Stimulated activated CD8-positive, alpha-beta memory T cell treated with anti-CD3 and anti-CD28 coated beads, Interleukin-4, amount 100 ng/mL, for 1 hour (primary cell): ENCODE data around the gene SESN2.

Experiments
- DNase-seq, 2 donors: peaks; one replicate each; pipeline ENCODE4 v3.0.0-alpha.2; 2020; ENCODE audit warnings: low read depth in 2 of 2, low spot score in 1 of 2

SESN2 gene

GRCh38 chr1:28259252-28259933 lies at the start of gene SESN2:
Gene SESN2, plus strand, starts transcription at chr1:28259518. Its CDS starts 330 bp downstream, at chr1:28259848.
- DNase-seq: peak; percentile 93 to 98

GRCh38 chr1:28209700-28210099 lies 49.6 kb upstream of the SESN2 start:
- no peak for DNase-seq

- no peak for DNase-seq
Measured at GRCh38 chr1:28213315-28213714, 46.0 kb upstream of the SESN2 start.

GRCh38 chr1:28229089-28229488 lies 30.2 kb upstream of the SESN2 start:
- DNase-seq: no peak

GRCh38 chr1:28229996-28230395 lies 29.3 kb upstream of the SESN2 start:
- no peak for DNase-seq

- DNase-seq: peak; percentile 91 to 94
Measured at GRCh38 chr1:28232558-28233263, 26.6 kb upstream of the SESN2 start, which contains the start of gene DNAJC8. Gene DNAJC8, minus strand, starts transcription at chr1:28233029. Its CDS starts 31 bp downstream, at chr1:28232998.

GRCh38 chr1:28233264-28233606 lies 26.1 kb upstream of the SESN2 start:
- DNase-seq: no peak

GRCh38 chr1:28235755-28236655 lies 23.3 kb upstream of the SESN2 start, which contains the start of gene ATP5IF1:
Gene ATP5IF1, plus strand, starts transcription at chr1:28236124. Its CDS starts 60 bp downstream, at chr1:28236184.
- DNase-seq: peak; percentile 75 to 90

- DNase-seq: no peak
Measured at GRCh38 chr1:28236656-28237322, 22.5 kb upstream of the SESN2 start.

GRCh38 chr1:28239004-28239403 lies 20.3 kb upstream of the SESN2 start:
- no peak for DNase-seq

GRCh38 chr1:28240024-28240423 lies 19.3 kb upstream of the SESN2 start:
- DNase-seq: no peak

GRCh38 chr1:28241638-28242241 lies 17.6 kb upstream of the SESN2 start:
- no peak for DNase-seq

GRCh38 chr1:28243685-28244311 lies 15.5 kb upstream of the SESN2 start:
- DNase-seq: no peak

GRCh38 chr1:28244549-28245251 lies 14.6 kb upstream of the SESN2 start:
- no peak for DNase-seq

GRCh38 chr1:28246427-28246832 lies 12.9 kb upstream of the SESN2 start:
- DNase-seq: no peak

- no peak for DNase-seq
Measured at GRCh38 chr1:28247612-28248272, 11.6 kb upstream of the SESN2 start.

GRCh38 chr1:28248273-28249012 lies 10.9 kb upstream of the SESN2 start:
- DNase-seq: peak; percentile 59 to 68
